Fibroblast of skin of right quadriceps (primary cell): ENCODE data around the gene NTNG1.
A peak's percentile ranks its signal among the peaks of the same experiment; 100 is the strongest.
"Not testable (repeated sequence)": the region's sequence is repeated elsewhere in the genome, so short reads cannot be mapped to it uniquely, and the experiment has no call there.

Experiments
- DNase-seq: peaks from one replicate; pipeline ENCODE4 v3.0.0-alpha.2; 2013

Gene NTNG1

GRCh38 chr1:107202007-107202406 is 61.2 kb downstream of the NTNG1 start:
- DNase-seq: no peak

DNA sequence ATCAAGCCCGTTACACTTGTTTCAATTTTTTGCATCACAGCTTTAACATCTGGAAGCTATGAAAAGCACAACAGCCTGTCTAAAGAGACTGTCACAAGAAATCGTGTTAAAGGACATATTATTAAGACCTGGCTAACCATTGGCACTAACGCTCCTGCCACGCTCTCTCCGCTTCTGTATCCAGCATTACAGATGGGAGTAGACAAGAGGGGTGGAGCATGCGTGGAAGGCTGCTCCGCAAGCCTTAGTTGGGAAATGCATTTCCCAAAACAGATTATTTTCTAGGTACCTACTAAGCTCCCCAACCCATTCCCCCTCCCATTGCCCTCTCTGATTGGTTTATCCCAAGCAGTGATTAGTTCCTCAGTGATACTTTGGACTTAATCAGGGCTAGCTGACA is 72.4 kb downstream of the NTNG1 start:
- DNase-seq: no peak

DNA sequence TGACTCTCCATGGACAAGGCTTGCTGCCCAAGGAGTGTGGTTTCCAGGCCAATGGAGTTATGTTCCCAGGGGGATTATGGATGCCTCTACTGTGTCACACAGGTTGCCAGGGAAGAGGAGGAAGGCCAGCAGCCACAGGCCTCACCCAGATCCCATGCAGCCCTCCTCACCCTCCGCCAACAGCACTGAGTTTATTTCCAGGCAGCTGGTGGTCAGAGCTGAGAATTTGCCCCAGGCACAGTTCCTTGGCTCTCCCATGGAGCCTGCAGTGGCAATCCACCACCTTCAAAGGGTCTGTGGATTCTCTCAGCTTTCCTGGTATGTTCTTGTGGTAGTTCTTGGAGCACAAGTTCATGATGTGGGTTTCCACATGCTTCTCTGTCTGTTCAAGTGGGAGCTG is 79.2 kb downstream of the NTNG1 start:
- DNase-seq: no peak

- DNase-seq: no peak
Measured at GRCh38 chr1:107225706-107226105, 84.9 kb downstream of the NTNG1 start.

GRCh38 chr1:107228704-107229371 is 88.0 kb downstream of the NTNG1 start:
- peak; percentile 42 for DNase-seq

GRCh38 chr1:107229711-107230110 is 88.9 kb downstream of the NTNG1 start:
- no peak for DNase-seq

DNA sequence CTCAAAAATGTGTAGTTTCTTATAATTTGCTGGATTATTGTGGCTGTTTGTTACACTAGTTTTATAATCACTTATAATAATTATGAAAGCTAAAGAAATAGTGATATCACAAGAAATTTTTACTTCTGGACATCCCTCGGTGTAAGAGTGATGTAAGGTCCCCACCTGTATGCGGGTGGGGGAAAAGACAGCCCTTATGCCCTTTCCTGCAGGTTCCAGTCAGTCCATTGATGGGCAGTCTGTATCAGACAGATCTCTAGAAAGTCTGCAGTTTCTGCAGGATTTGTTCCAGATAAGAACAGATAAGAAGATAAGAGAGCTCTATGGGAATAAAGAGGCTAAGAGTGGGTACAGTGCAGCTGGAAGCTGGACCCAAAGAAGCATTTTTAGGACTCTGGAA is 89.3 kb downstream of the NTNG1 start:
- DNase-seq: no peak

- DNase-seq: no peak
Measured at GRCh38 chr1:107231291-107231690, 90.5 kb downstream of the NTNG1 start.

- no peak for DNase-seq
Measured at GRCh38 chr1:107232426-107232825, 91.6 kb downstream of the NTNG1 start.

- not testable (repeated sequence) for DNase-seq
Measured at GRCh38 chr1:107236760-107237159, 95.9 kb downstream of the NTNG1 start.

GRCh38 chr1:107243461-107243860 is 102.6 kb downstream of the NTNG1 start:
- DNase-seq: no peak

DNA sequence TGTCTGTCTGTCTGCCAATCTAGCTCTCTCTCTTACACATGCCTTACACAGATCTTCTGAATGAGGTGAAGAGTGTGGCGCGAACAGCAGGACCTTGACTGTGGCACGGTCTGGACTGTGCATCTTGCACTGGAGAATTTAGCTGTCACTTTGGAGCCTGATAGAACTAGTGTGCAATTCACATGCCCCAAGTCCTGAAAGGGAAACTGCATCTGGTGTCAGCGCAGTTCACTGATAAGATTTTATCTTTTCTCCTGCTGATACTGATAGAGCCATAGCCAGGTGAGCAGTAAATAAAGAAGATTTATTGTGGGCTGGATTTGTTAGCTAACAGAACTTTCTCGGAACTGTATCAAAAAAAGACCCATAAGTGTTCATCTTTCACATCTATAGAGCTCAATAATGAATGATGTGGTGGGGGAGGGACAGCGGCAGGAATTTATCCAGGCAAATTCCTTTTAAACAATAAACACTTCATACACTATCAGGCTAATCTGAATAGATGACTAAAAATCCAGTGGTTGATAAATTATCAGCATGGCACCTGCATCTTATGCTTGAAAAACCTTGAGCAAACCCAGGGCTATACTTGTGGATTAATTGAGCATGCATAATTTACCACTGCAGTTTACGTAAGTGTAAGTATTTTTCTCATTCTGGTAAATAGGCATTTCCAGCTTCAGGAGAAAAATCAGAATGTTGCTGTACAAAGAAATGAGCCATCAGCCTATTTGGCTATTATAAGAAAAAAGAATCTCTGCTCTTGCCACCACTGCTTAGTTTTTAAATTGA is 104.1 kb downstream of the NTNG1 start:
- DNase-seq: no peak

- DNase-seq: no peak
Measured at GRCh38 chr1:107246775-107247345, 106.0 kb downstream of the NTNG1 start.

DNA sequence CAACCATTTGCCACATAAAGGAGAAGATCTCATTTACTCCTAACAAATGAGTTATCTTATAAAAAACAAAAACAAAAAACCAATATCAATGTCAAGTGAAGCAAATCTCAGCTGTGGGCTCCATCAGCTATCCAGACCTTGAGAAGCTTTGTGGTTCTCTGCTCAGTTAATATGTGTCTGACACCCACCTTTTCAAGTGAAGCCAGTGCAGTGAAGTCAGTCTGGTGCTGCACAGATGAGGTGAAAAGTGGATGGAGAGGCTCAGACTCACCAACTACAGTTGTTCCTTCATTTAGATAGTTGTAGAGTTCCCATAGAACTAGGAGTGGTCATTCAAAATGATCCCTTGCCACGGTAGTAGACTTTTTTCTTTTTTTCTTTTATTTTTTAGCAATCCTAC is 106.8 kb downstream of the NTNG1 start:
- DNase-seq: no peak

DNA sequence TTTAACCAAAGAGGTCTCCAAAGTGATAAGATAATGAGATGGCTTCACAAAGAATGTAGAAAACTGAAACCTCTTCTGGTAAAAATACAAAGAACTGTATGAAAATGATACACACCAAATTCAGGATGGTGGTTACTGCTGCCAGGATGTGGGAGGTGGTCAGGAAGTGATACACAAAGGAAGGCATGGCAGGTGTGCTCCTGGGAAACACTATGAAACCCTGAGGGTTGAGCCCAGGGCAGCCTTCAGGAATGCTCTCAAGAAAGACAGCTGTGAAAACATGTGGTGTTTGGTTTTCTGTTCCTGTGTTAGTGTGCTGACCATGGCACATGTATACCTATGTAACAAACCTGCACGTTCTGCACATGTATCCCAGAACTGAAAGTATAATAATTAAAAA is 109.3 kb downstream of the NTNG1 start:
- DNase-seq: no peak

DNA sequence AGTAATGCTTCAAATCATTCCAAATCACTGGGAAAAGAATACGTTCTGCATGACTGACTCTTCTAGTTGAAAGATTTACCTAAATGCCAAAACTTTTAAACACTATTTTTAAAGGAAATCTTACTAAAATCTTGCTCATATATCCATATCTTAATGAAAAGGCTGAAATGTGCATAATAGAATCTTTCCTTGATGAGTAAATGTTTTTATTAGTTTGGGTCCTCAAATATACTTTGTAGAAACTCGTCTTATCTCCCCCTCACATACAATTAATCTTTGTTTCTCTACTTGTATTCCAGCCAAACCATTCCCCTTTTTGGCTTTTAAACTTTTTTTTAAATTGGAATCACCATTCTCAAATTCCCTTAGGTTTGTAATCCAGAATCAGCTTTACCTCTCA is 110.2 kb downstream of the NTNG1 start:
- DNase-seq: no peak

DNA sequence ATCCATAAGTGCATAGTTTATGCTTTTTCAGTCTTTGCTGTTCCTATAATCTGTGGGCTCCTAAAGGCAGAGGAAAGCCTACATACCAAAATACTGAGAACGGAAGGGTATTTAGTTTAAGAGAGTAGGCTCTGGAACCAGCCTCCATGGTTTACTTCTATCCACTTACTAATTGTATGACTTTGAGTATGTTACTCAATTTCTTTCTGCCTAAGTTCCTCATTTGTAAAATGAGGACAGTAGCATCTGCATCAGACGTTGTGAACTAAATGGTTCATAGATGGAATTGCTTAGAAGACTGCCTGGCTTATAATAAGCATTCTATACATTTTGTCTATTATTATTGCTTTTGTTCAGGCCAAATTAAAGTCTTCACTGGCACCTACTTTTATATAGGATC is 111.0 kb downstream of the NTNG1 start:
- no peak for DNase-seq

DNA sequence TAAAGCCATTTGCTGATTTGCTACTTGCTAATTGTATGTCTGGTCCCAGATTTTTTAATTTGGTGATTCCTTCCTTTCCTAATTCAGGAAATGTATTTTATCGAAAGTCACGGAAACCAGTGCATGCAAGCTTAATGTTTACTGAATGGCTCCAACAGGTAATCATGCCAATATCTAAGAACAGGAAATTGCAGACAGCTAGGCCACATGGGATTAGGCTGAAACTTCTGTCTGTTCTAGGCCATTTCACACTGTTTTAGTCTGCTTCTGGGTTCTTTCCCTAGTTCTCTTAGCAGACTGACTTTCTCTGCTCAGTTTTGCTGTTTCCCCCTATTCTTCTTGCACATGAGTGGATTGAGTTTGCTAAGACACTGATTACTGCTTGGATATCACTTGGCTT is 111.4 kb downstream of the NTNG1 start:
- no peak for DNase-seq

GRCh38 chr1:107254306-107254705 is 113.5 kb downstream of the NTNG1 start:
- no peak for DNase-seq

GRCh38 chr1:107255469-107255868 is 114.6 kb downstream of the NTNG1 start:
- DNase-seq: no peak

- peak; percentile 87 for DNase-seq
Measured at GRCh38 chr1:107262467-107263286, 121.8 kb downstream of the NTNG1 start.

GRCh38 chr1:107263291-107263915 is 122.6 kb downstream of the NTNG1 start:
- DNase-seq: peak; percentile 10

GRCh38 chr1:107264007-107264406 is 123.2 kb downstream of the NTNG1 start:
- no peak for DNase-seq
